Mesenteric fat pad (tissue), 1 donor: ENCODE results near the gene WEE2. TPM values are rescaled to one million over a fixed set of nuclear protein-coding genes. Genes with fewer than 3 reads are reported as not detected.
"Not testable (repeated sequence)": the region's sequence is repeated elsewhere in the genome, so short reads cannot be mapped to it uniquely, and the experiment has no call there.

Source experiments
- DNase-seq: peaks from one replicate; pipeline ENCODE4 v3.0.0-alpha.2; 2020; ENCODE audit warnings: low spot score
- total RNA-seq: library from RNA; stranded (reverse); fragmentation: NEBNext Ultra II Directional; extraction: Animal tissue kit (Norgen Biotek cat#: 25700); gene quantifications from one replicate; pipeline ENCODE4 v1.2.1, GENCODE V29; 2021
- donor health status: DM: yes; HTN: yes; CAD: no.

WEE2 gene
- total RNA-seq, 1 donor from 2014 or later, result not detected

DNA sequence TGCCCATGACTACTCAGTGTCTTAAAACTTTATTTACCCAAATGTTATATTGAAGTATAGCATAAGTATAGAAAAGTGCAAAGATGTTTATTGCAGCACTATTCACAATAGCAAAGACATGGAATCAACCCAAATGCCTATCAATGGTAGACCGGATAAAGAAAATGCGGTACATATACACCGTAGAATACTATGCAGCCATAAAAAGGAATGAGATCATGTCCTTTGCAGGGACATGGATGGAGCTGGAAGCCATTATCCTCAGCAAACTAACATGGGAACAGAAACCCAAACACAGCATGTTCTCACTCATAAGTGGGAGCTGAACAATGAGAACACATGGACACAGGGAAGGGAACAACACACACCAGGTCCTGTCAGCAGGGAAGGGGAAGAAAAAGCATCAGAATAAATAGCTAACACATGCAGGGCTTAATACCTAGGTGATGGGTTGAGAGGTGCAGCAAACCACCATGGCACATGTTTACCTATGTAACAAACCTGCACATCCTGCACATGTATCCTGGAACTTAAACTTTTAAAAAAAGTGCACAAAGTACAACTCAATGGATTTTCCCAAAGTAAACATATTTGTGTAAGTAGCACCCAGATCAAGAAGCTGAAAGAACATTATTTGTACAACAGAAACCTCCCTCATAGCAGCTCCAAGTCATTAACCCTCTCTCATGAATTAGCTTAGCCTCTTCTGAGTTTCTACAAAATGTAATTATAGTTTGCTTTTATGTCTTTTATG, 18.9 kb upstream of the WEE2 start:
- DNase-seq, result not testable (repeated sequence)

DNA sequence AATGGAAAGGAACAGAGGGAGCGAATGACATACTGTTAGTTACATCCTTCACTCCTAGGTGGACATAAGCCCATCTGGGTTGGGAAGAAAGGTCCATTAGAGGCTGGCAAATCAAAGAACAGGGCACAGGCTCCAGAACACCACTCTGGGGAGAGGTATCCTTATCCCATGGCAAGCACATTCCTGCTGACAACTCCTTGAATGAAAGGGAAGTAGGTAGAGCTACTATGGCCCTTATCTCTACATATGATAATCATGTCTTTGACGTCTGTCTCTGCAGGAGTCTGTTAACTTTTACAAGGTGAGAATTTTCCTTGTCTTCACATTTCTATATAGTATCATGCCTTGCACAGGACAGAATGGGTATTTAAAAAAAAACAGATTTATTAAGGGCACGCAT, 16.6 kb upstream of the WEE2 start:
- no peak for DNase-seq

DNA sequence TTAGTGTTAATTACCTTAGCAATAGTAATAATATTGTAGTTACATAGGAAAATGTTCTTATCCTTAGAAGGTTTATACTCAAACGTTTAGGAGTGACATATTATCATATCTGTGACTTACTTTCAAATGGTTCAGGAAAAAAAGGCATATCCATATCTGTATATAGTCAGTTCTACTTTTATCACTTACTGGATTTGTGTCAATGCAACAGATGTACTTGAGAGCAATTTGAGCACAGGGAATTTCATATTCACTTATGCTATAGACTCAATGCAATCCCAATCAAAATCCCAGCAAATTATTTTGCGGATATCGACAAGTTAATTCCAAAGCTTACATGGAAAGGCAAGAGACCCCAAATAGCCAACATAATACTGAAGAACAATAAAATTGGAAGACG, 16.2 kb upstream of the WEE2 start:
- no peak for DNase-seq

DNA sequence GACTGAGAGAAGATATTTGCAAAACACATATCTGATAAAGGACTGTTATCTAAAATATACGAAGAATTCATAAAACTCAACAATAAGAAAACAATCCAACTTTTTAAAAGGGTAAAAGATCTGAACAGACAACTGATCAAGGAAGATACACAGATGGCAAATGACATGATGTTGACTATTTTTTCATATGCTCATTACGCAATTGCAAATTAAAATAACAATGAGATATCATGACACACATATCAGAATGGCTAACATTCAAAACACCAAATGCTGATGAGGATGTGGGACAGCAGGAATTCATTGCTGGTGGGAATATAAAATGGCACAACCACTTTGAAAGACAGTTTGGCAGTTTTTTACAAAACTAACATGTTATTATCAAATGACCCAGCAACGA, 15.1 kb upstream of the WEE2 start:
- DNase-seq, result no peak

DNA sequence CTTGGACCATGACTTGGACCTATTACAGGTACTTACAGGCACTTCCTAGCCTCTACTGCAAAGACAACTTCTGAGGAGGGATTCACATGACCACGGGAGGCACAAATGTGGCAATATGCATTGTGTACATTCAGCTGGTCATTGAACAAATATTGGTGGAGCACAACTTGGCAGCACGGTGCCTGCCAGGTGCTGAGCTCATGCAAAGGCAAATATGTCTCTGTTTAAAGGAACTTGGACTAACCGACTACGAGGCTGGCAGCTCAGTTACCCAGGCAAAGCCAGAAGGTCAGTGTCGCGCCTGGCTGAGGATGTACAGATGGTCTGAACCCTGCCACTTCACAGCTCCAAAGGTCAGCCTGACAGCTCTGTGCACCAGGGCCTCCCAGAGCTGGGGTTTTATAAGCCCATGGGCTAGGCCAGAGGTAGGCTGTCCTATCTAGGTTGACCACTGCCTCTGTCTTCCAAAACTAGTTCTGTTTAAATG, 12.3 kb upstream of the WEE2 start:
- no peak for DNase-seq

DNA sequence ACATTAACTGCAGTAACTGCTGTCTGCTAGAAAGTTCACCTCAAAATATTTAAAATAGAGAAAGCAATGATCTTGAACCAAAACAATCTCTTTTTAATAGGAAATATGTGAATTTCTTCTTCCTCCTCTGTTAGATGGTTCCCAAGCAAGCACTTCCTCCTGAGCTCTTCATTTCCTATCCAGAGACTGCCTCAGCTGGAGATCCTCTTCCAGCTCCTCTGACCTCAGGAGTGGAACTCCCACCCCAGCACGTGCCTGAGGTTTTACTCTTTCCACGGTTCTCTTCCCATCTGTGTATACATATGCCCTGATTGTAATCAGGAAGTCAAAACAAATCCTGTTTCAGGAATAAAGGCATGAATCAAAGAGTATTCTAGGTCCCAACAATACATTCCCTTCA, 11.8 kb upstream of the WEE2 start:
- no peak for DNase-seq

DNA sequence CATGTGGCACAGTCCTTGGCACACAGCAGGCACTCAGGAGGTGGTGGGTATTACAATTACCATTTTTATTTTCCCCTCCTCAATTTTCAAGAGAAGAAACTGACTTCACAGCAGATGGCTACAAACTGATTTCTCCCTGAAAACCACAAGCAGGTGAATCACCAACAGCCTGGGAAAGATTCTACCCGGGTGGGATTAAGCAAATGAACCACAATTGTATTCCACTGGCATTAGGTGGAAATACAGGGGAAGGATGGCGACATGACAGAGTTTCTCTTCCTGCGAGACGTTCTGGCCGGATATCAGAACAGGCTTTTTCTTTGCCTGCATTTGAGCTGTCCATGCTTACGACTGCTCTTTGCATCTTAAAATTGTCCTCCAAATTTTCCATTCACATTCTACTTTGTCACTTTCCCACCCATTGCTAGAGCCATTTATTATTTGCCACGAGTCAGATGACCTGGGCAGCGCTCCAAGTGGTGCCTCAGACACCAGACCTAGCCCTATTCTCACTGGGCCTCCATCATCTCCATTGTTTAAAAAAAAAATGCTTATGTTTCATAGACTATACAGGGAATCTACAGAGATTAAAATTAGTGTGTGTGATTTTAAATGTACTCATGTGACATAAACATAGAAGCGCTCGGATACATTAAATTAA, 10.8 kb upstream of the WEE2 start:
- DNase-seq, result no peak

DNA sequence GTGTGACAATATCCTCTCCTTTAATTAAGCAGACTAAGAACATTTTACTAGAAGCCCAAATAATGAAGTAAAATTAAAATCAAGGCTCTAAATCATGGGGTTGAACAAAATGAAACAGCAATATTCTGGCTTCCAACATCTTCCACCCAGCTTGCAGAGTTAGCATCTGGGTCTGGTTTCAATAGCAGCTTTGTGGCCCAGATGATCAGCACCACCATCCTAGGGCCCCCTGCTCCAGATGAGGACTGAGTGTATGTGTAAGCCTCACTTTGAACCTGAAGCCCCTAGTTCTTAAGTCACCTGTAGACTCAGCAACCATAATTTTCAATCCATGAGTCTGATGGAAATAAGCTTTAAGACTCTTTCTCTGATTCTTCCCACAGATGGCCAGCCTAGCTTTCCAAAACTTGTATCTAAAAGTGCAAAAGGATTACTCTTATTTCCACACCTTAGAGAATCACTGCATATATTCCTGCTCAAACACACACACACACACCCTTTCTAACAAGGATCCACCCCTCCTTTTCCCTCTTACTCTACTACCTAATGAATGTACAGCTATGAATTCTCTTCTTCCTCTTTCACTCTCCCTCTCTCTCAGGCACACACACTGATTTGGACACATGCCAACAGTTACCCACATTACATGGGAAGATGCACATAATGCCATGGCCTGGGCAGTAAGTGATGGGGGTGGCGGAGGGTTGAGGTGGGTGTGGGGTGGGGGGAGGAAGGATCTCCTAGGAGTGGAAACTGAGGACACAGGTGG, 9.7 kb upstream of the WEE2 start:
- DNase-seq, result no peak

DNA sequence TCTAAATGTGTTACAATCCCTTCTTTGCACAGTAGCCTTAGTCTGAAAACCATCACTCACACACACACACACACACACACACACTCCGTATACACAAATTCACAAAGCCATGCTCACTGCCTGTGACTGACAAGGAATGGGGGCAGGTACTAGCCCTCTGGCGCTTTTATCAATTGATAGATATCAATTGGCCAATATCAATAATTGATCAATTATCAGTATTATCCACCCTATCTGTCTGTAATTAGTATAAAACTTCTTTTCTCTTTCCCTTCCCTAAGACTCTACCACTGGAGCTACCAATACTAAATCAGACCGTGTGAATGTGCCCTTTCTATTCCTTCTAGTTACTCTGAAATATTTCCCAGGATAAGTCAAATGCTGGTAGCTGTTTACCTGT, 8.3 kb upstream of the WEE2 start:
- DNase-seq, result no peak

DNA sequence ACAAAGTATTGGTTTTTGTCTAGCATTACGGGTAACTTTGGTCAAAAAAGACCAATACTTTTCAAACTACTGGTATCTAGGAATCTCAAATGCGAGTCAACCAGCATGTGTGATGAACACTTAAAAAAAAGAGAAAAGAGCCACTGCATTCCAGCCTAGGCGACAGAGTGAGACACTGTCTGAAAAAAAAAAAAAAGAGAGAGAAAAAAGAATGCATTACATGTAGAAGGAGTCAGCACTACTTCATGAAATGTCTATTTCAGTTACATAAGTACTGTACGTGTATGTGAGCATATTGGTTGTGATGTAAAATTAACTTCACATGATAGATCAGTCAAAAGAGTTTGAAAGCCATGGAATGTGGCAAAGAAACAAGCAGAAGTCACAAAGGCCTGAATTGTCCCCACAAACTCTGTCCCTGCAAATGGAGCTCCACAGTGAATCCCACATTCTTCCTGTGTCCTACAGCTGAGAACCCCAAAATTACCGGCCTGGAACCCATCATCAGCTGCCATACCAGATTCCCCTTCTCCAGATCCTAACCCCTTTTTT, 7.8 kb upstream of the WEE2 start:
- DNase-seq, result no peak

DNA sequence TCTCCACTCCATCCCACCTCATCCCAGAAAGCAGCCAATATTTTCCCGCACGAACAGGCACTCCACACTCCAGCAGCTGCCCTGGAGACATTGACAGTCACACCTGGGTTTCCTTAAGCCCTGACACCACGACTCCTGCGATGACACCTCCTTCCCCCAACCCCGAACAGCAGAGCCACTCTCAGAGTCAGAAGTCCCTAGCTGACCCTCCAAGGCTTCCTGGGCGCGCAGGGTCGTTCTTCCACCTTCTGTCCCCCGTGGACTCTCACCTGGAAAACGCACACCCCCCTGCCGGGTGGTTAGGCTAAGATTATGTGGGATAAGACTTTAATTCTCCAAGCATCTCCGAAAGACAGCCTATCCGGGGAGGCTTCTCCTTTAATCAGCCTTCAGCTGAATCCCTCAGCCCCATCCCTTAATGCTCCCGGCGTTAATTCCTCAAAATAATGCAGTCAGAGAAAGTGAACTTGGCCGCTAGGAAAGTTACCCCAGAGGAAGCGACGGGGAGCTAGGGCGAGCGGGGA, 7.2 kb upstream of the WEE2 start:
- DNase-seq, result no peak

DNA sequence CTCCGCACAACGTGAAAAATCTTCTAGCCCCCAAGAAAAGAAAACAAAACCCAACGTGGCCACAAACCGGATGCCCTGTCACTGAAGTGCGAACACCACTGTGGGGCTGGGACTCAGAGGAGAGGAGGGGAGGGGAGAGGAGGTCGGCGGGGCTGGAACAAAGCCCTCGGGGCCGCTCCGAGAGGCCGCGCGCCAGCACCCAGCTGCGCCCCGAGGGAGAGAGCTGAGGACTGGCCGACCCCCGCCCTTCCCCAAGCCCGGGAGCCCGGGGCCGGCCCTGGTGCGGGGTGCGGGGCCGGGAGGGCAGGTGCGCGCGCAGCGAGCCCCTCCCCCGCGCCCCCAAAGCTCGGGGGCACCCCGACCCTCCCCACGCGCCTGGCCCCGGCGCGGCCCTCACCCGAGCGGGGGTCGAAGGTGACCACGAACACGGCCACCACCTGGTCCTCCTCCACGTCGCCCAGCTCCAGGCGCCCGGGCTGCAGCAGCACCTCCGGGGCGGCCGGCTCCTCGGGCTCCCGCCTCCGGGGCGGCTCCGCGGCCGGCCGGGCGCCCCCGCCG, 6.6 kb upstream of the WEE2 start:
- DNase-seq, result no peak

DNA sequence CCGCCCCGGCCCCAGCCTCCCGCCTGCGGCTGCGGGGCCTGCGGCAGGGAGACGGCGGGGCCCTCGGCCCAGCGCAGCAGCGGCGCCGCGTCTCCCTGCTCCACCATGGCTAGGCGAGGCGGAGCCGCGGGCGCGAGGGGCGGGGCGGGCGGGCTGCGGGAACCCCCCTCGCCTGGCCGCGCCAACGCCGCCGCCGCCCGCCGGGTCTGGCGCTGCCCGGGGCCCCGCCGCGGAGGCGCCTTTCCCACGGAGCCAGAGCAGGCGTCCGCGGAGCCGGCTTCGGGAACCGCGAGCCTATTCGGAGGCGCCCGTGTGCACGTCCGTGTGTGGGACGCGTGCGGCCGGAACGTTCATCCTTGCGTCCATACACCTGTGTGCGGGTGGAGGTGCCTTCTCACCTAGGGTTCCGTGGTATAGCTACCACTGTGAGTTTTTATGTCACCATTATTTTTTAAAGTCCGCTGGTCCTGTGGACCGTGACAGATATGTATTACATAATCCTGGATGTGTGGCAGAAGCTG, 6.0 kb upstream of the WEE2 start, which contains the start of gene DENND11:
DENND11 (minus strand) TSS at position 120 of the 521 bp plus-strand sequence; CDS start at position 107, 13 bp downstream.
- DNase-seq, result no peak

DNA sequence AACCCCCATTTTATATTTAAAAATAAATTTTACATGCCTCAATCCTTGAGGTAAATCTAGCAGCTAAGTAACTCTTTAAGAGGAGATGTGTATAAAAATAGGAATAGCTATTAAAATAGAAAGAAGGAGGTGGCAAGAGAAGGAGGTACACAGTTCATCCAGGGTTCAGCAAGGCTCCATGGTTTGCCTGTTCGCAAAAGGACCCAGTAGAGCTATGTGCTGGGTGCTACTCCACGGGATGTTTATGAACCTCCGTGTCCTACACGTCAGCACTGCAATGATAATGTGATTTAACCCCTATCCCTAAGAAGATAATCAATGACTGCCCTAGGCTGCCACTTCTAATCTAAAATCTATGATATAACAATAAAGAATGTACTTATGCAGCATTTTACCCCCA, 5.3 kb upstream of the WEE2 start:
- no peak for DNase-seq

DNA sequence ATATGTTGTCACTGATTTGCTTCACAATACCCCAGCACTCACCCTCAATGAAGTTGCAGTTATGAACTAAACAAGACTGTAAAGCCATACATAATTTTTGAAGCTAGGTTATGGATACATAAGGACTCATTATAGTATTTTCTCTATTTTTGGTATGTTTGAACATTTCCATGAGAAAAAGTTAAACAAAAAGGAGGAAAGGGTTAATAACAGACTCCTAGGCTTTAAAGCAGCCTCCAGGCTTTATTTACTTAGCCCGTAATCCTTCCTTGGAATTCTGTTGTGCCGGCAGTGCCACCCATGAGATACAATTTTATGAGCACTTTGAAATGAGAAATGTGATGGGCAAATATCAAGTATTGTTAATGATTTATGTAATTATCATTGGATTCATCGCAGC, 4.0 kb upstream of the WEE2 start:
- DNase-seq, result no peak

DNA sequence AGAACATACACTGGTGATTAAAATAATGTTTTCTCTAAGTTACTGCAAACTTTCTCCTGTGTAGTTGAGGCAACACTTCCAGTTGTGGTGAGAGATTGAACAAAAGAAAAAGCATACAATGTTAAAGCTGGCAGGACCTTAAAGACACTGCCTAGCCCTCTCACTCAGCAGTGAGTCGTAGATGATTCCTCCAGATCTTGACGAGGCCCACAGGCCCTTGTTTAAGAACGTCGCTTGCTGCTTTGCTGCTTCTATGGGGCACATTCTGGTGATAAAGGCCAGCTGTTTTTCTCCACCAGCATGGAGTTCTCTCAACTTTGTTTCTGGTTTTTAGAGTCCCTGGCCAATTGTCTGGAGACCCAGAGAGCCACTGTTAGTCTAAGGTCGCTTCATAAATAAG, 3.4 kb upstream of the WEE2 start:
- DNase-seq, result no peak

DNA sequence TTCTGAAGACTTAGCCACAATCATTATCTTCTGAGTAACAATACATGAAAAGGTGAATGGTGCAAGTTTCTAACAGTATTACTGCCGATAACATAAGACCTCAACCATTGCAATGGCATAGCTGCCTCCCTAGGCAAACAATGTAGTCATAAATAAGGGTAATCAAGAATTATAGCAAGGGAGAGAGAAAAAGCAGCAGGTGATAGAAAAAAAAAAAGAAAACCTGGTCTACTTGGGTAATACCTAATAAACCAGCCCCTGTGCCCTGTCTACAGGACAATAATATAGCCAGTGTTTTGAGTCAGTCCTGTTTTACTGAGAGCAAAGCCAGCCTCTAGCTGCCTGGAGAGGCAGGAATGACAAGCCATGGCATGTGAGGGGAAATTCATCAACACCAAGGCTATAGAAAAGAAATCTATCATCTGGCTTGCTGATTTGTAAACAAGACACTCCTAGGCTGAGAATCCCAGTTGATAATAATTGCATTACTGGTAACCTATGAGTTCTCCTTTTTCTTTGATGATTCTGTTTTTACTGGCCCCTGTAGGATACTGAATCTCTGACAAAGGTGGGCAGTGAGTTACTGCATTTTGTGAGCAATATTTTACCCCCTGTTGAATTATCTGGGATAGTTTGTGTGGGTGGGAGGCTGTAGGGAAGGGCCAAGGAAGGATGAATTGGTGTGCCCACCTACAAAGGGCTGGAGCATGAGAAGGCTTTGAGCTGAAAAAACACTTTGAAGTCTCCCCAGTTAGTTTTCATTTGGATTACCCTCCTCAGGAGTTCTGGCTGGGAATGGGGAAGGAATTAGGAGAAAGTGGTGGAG, 1.7 kb upstream of the WEE2 start:
- DNase-seq, result no peak

DNA sequence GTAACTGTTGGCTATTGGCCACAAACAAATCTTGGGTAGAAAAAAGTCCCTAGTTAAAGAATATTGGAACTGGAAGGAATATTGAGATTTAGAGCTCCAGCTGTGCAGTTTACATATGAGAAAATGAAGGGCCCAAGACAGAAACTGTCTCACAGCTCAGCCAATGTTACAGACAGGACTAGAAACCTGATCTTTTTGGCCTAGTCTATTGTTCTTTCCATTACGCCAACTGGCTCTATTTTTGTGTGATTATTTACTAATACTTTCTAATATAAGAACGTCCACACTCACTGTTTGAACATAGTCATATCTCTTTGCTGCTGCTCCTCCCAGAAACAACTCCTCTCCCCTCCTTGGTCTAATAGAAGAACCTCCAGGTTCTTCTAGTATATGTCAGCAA, 1.2 kb downstream of the WEE2 start:
- no peak for DNase-seq

DNA sequence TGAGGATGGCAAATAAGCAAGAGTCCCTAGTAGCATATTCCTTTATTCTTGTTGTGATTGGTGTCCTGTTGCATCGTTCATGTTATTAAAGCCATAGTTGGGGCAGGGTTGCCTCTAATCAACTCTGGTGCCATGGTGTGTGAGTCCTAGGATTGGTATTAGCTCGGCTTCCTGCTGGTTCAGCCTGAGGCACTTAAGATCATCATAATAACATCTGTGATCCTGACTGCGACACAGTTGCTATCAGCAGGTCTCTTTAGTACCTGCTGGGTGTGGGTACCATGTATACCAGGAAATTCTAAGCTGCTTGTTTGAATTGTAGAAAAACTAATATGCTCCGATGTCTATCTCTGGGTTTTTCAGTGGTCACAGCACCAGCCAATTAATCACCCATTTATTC, 1.6 kb downstream of the WEE2 start:
- no peak for DNase-seq

DNA sequence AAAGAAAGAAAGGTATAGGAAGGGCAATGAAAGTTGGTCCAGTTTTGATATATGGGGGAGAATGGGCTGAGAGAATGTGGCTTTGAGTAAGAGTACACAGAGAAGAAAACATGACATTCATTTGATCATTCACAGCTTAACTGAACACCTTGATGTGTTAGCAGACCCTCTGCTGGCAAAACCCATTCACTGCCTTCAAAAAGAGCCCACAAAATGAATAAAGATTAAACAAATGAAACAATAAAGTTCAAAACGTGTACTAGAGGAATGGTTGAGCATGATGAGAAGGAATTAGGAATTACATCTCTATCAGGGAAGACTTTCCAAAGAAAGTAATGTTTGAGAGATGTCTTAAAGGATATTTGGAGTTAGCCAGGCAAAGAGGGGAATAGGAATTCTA, 2.1 kb downstream of the WEE2 start:
- DNase-seq, result no peak
